Hepatic stellate cell (primary cell): ENCODE measurements around the gene NDUFAF5.
A peak's percentile ranks its signal among the peaks of the same experiment; 100 is the strongest.
"Not testable (repeated sequence)": the region's sequence is repeated elsewhere in the genome, so short reads cannot be mapped to it uniquely, and the experiment has no call there.

Experiments
- DNase-seq: peaks from one replicate; pipeline ENCODE4 v3.0.0; 2011; ENCODE audit warnings: low spot score

NDUFAF5 gene

DNA sequence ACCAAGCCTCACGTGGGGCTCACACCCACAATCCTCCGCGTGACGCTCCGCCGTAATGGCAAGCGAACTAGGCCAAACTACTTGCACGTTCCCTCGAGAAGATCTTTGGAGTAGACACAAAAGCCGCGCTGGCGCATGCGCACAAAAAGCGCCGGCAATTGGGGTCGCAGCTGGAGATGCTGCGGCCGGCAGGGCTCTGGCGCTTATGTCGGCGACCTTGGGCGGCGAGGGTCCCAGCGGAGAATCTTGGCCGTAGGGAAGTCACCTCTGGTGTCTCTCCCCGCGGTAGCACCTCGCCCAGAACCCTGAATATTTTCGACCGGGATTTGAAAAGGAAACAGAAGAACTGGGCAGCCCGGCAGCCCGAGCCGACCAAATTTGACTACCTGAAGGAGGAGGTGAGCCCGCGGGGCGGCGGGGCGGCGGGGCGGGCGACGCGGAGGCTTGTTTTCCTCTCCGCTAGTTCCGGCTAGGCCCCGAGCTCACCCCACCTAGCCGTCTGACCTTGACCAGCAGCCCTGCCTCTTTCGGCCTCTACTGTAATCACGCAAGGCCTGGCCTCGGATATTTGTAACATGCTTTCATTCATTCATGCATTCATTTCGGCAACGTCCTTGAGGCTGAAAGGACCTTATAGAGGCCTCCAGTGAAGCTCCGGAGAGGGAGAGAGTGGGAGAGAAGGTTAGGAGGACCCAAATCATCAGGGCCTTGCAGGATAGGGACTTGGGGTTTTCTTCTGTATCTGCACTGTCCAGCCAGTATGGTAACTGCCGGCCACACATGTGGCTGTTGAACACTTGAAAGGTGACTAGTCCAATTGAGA, at the start of gene NDUFAF5, which contains the start of gene ESF1:
Gene NDUFAF5, plus strand, starts transcription at position 136 of the 823 bp plus-strand sequence. Its CDS starts 41 bp downstream, at position 177.
Gene ESF1, minus strand, starts transcription at position 27 of the 823 bp plus-strand sequence. CDS start 1,779 bp downstream, outside the sequence.
- DNase-seq: peak; percentile 92

- no peak for DNase-seq
Observed at GRCh38 chr20:13735826-13736225, 49.0 kb upstream of the NDUFAF5 start.

DNA sequence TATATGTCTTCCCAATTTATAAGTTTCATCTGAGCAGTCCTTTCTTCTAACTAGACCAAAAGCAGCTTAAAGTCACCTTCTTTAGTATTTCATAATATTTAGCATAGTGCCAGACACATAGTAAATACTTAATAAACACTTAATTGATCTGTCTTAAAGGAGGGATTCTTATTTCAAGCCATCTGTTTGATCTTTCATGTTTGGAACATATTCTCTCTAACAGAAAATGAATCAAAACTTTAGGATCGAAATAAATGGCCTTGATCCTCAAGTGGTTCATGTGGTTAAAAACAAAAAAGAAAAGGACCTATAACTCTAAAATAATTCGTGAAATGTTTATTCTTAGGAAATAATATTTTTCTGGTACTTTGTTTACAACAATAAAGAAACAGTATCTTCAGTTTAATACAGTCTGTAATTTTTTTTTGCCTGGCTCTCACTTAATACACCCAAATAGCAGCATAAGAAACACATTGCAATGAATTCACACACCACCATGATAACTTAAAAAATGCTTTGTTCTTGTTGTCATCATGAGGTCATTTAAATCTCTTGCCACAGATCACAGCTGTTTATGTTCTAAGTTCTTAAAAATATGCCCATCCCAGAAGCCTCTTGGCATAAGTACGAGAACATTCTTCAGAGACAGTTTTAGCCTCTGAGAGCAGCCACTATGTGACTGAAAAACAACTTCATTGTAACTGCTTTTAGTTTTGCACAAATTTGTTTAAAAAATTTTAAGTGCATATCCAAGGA, 48.2 kb upstream of the NDUFAF5 start:
- DNase-seq: peak; percentile 15

- not testable (repeated sequence) for DNase-seq
Observed at GRCh38 chr20:13738187-13738586, 46.6 kb upstream of the NDUFAF5 start.

DNA sequence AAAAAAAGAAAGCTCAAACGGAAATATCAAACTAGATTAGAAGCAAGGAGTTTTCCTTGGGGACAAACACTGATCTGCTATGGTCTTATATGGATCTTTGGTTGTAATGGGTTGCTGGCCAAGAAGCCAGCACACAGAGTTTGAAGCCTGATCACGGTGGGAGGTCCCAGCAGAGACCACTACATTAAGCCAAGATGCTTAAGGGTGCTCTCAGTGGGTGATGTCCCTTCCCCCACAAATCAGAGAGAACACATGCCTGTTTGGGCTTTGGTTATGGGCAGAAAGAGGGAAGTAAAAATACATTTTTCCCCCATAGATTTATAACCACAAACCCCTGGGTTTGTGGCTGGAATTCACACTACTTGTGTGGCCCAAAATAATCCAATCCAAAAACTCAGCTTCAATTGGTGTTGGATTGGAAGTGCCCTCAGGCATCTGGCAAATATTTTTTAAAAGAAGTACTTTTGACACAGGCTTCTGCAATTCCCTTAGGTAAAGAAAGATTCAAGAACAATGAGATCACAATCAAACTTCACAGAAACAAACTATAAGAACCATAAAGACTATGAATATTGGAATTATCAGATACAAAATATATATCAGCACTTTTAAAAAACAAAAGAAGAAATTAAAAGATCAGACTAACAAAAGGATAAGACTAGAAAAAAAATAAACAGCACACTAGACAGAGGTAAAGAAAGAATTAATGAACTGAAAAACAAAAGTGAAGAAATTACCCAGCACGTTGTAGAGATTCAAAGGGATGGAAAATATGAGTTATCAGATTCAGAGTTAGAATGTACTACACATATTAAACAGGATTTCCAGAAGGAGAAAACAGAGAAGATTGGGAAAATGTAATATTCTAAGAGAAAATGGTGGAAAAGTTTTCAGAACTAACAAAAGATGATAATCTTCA, 44.8 kb upstream of the NDUFAF5 start:
- DNase-seq: no peak

GRCh38 chr20:13741879-13742278, 42.9 kb upstream of the NDUFAF5 start:
- DNase-seq: no peak

- no peak for DNase-seq
Observed at GRCh38 chr20:13744352-13744751, 40.5 kb upstream of the NDUFAF5 start.

DNA sequence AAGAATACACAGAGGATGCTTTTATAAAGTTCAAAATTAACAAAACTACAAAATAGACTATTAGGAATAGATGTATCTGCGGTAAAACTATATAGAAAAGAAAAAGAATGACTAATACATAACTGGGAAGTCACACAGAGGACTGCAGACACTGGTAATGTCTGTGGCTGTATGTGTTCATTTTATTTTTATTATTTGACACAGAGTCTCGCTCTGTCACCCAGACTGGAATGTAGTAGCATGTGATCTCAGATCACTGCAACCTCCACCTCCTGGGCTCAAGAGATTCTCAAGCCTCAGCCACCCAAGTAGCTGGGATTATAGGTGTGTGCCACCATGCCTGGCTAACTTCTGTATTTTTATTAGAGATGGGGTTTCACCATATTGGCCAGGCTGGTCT, 39.0 kb upstream of the NDUFAF5 start:
- DNase-seq: no peak

DNA sequence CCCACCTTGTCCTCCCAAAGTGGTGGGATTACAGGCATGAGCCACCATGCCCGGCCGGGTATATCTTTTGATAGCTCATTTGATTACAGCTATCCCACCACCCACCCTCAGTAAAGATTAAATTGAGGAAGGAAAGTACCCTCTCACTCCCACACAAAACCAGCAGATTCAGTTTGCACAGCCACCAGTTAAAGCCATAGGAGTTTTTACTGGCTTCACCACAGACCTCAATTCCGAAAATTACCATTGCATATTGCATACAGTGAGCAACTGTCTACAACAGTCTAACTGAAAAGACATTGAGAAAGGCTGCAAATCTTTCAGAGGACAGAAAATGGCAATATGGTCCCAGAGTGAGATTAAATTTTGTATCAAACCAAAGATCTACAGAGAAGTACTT, 35.0 kb upstream of the NDUFAF5 start:
- DNase-seq: no peak

- DNase-seq: no peak
Observed at GRCh38 chr20:13753436-13754036, 31.3 kb upstream of the NDUFAF5 start.

DNA sequence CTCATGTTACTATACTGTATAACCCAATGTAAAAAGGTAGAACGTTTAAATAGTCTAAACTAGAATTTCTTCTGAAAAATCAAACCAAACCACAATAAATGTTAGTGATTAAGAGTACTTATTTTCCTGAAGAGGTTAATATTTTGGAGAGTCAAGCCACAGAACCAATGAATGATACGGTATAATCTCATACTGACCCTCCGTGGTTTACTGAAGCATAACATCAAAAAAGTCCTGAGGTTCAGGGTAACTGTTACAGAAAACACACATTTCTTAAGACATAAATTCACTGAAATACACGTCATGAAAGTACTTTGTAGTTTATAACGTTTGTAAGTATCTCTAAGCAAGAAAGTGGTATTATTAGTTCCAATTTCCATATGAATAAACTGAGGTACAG, 29.0 kb upstream of the NDUFAF5 start:
- DNase-seq: no peak

GRCh38 chr20:13756551-13756950, 28.3 kb upstream of the NDUFAF5 start:
- no peak for DNase-seq

DNA sequence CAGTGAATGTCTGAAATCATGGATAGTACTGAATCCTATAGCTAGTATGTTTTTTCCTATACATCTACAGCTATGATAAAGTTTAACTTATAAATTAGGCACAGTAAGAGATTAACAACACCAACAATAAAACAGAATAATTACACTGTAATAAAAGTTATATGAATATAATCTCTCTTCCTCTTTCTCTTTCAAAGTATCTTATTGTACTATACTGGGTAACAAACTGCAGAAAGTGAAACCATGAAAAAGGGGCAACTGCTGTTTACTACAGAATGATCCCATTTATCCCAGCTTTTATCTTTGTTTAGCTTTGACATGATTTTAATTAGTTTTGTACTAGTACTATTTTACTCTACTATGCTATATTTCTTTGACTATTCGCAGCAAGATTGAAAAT, 25.9 kb upstream of the NDUFAF5 start:
- DNase-seq: no peak

- not testable (repeated sequence) for DNase-seq
Observed at GRCh38 chr20:13760451-13760946, 24.3 kb upstream of the NDUFAF5 start.

- DNase-seq: no peak
Observed at GRCh38 chr20:13765299-13765698, 19.5 kb upstream of the NDUFAF5 start.

DNA sequence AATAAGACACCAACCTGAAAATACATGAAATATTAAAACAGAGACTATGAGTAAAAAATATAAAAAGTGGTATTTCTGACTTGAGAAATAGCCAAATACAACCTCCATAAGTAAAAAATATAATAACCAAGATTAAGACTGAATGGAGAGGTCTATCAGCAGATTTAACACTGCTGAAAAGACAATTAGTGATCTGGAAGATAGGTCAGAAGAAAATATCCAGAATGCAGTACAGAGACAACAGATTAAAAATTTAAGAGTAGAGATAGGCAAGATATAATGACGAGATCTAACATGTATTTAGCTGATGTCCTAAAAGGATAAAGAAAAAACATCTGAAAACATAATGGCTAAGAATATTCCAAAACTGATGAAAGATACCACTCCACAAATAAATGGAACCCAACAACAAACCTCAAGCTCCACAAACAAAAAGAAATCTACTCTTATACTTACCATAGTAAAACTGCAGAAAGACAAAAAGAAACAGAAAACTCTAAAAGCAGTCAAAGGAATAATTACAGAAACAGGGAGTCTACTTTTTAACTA, 18.9 kb upstream of the NDUFAF5 start:
- DNase-seq: no peak

GRCh38 chr20:13770141-13770540, 14.7 kb upstream of the NDUFAF5 start:
- DNase-seq: no peak

GRCh38 chr20:13771853-13772453, 12.9 kb upstream of the NDUFAF5 start:
- peak; percentile 19 for DNase-seq

DNA sequence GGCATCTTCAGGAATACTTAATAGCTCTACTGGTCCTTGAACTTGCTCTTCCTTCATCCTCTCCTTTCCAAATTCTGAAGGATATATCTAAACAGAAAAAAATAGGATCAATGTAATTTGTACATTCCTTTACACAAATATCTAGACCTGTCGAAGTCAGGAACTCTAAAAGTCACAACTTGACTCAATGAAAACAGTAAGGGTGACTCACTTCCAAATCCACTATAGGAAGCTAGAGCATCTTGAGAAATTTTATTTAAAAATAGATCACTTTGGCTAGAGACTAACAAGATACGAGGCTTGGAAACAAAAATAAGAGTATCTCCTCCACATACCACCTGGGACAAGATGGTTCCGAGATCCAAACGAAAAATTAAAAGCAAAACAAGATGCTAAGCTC, 12.3 kb upstream of the NDUFAF5 start:
- no peak for DNase-seq

DNA sequence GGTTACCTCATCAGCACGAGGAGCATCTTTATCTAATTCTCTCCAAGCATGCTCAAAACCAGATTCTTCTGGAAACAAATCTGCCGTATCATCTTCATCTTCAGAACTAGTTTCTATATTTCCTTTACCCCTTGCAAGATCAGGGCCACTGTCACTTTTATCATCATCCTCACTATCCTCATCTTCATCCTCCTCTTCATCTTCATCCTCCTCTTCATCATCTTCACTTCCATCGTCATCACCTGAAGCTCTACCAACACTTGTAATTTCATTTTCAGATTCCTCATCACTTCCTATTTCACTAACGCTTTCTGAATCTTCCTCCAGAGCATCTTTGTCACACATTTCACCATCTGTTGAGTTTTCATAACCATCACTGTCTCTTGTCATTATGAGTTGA, 9.0 kb upstream of the NDUFAF5 start:
- DNase-seq: no peak

GRCh38 chr20:13777171-13777601, 7.6 kb upstream of the NDUFAF5 start:
- DNase-seq: no peak
